A549 (cell line): ENCODE results near the gene CCT3. TPM values are rescaled to one million over a fixed set of nuclear protein-coding genes. Genes with fewer than 3 reads are reported as not detected.

Experiments
- BCL3 ChIP-seq: fragments of >200 bp; sonication (Bioruptor Twin); formaldehyde crosslinking; IDR thresholded peaks from 3 replicates; pipeline ENCODE4 v1.6.1; 2016
- BHLHE40 ChIP-seq: IDR thresholded peaks from 2 replicates; pipeline ENCODE4 v1.6.1; 2012; ENCODE audit warnings: low read depth, low read length, inconsistent platforms
- CBX2 ChIP-seq: fragments of 200-600 bp; sonication (generic); IDR thresholded peaks from 2 replicates; pipeline ENCODE4 v1.6.1; 2016; ENCODE audit warnings: low read depth, mild to moderate bottlenecking, borderline replicate concordance
- CEBPB ChIP-seq, 2 experiments: fragments of >200 bp in 1 of 2; sonication (Bioruptor Twin) in 1 of 2; formaldehyde crosslinking in 1 of 2; IDR thresholded peaks; 2 replicates each; pipeline ENCODE4 v1.6.1; 2012 to 2016
- CHD2 ChIP-seq: fragments of 150-350 bp; IDR thresholded peaks from 2 replicates; pipeline ENCODE4 v1.6.1; 2014; ENCODE audit warnings: low read length; ENCODE audit not compliant: partially characterized antibody
- EHF ChIP-seq: fragments of 250-450 bp; sonication (Bioruptor Pico); IDR thresholded peaks from 2 replicates; pipeline ENCODE4 v1.5.0; 2020; ENCODE audit warnings: mild to moderate bottlenecking
- EHMT2 ChIP-seq: fragments of 200-600 bp; sonication (generic); IDR thresholded peaks from 2 replicates; pipeline ENCODE4 v1.6.1; 2016; ENCODE audit warnings: antibody characterized with exemption, low read depth, mild to moderate bottlenecking, moderate library complexity
- EP300 ChIP-seq, 2 experiments: fragments of >200 bp; sonication (Bioruptor Twin); formaldehyde crosslinking; IDR thresholded peaks; 2 replicates in 1 of 2; 3 replicates in 1 of 2; pipeline ENCODE4 v1.6.1; 2016 to 2017
- ESRRA ChIP-seq: fragments of 150-350 bp; IDR thresholded peaks from 2 replicates; pipeline ENCODE4 v1.6.1; 2014; ENCODE audit warnings: mild to moderate bottlenecking, low read length, borderline replicate concordance
- FOSB ChIP-seq: fragments of 250-450 bp; sonication (Bioruptor Pico); IDR thresholded peaks from 2 replicates; pipeline ENCODE4 v1.5.0; 2020; ENCODE audit warnings: mild to moderate bottlenecking, moderate library complexity
- FOSL2 ChIP-seq, 2 experiments: fragments of 450-650 bp in 1 of 2; fragments of >200 bp in 1 of 2; sonication (Bioruptor Twin) in 1 of 2; formaldehyde crosslinking; IDR thresholded peaks; 2 replicates each; pipeline versions ENCODE4 v1.5.0 to v1.6.1; 2016 to 2020; ENCODE audit warnings: mild to moderate bottlenecking in 1 of 2, moderate library complexity in 1 of 2
- FOXS1 ChIP-seq: fragments of 250-450 bp; sonication (Bioruptor Pico); IDR thresholded peaks from 2 replicates; pipeline ENCODE4 v1.5.0; 2020; ENCODE audit warnings: mild to moderate bottlenecking, moderate library complexity
- HDAC2 ChIP-seq: fragments of 200-600 bp; sonication (generic); IDR thresholded peaks from 2 replicates; pipeline ENCODE4 v1.6.1; 2016
- HES2 ChIP-seq: fragments of >200 bp; sonication (Bioruptor Twin); formaldehyde crosslinking; IDR thresholded peaks from 2 replicates; pipeline ENCODE4 v1.6.1; 2016
- HOXB13 ChIP-seq: fragments of 250-450 bp; sonication (Bioruptor Pico); IDR thresholded peaks from 2 replicates; pipeline ENCODE4 v1.5.0; 2020; ENCODE audit warnings: low read depth, mild to moderate bottlenecking, moderate library complexity
- HOXB5 ChIP-seq: fragments of 250-450 bp; sonication (Bioruptor Pico); IDR thresholded peaks from 2 replicates; pipeline ENCODE4 v1.5.0; 2020; ENCODE audit warnings: mild to moderate bottlenecking, moderate library complexity
- JUN ChIP-seq, 2 experiments: fragments of >200 bp; sonication (Bioruptor Twin); formaldehyde crosslinking; IDR thresholded peaks; 2 replicates in 1 of 2; 3 replicates in 1 of 2; pipeline ENCODE4 v1.6.1; 2016 to 2017
- KDM5A ChIP-seq: fragments of 200-600 bp; sonication (generic); IDR thresholded peaks from 2 replicates; pipeline ENCODE4 v1.6.1; 2016; ENCODE audit warnings: antibody characterized with exemption, mild to moderate bottlenecking
- MAFK ChIP-seq: fragments of 450-650 bp; IDR thresholded peaks from 2 replicates; pipeline ENCODE4 v1.6.1; 2014; ENCODE audit not compliant: partially characterized antibody
- MYC ChIP-seq: IDR thresholded peaks from 2 replicates; pipeline ENCODE4 v1.6.1; 2012; ENCODE audit warnings: mild to moderate bottlenecking, inconsistent platforms, low read length, improper control_type of control experiment, borderline replicate concordance
- NFE2L2 ChIP-seq: fragments of 150-350 bp; conservative IDR thresholded peaks from 2 replicates; pipeline ENCODE4 v1.6.1; 2014; ENCODE audit warnings: low read length
- NPAS2 ChIP-seq: fragments of 250-450 bp; sonication (Bioruptor Pico); IDR thresholded peaks from 2 replicates; pipeline ENCODE4 v1.8.0; 2022; ENCODE audit warnings: mild to moderate bottlenecking, moderate library complexity, borderline replicate concordance
- NR3C1 ChIP-seq: fragments of >200 bp; sonication (Bioruptor Twin); formaldehyde crosslinking; IDR thresholded peaks from 3 replicates; pipeline ENCODE4 v1.6.1; 2017
- PBX3 ChIP-seq: IDR thresholded peaks from 2 replicates; pipeline ENCODE4 v1.6.1; 2012
- POLR2A ChIP-seq: IDR thresholded peaks from 2 replicates; pipeline ENCODE4 v1.6.1; 2012; ENCODE audit warnings: mild to moderate bottlenecking, low read length
- POLR2AphosphoS2 ChIP-seq: conservative IDR thresholded peaks from 2 replicates; pipeline ENCODE4 v1.6.1; 2012; ENCODE audit warnings: low read length, improper control_type of control experiment, inconsistent platforms
- RAD21 ChIP-seq, 2 experiments: fragments of >200 bp in 1 of 2; sonication (Bioruptor Twin) in 1 of 2; formaldehyde crosslinking in 1 of 2; IDR thresholded peaks in 1 of 2; conservative IDR thresholded peaks in 1 of 2; 2 replicates in 1 of 2; 3 replicates in 1 of 2; pipeline ENCODE4 v1.6.1; 2012 to 2018; ENCODE audit warnings: inconsistent platforms in 1 of 2
- RARB ChIP-seq: fragments of 250-450 bp; sonication (Bioruptor Pico); IDR thresholded peaks from 2 replicates; pipeline ENCODE4 v1.8.0; 2021; ENCODE audit warnings: mild to moderate bottlenecking, moderate library complexity
- SREBF2 ChIP-seq: fragments of 450-650 bp; IDR thresholded peaks from 2 replicates; pipeline ENCODE4 v1.6.1; 2014; ENCODE audit warnings: mild to moderate bottlenecking, moderate library complexity
- TP53 ChIP-seq: fragments of 250-450 bp; sonication (Bioruptor Pico); IDR thresholded peaks from 2 replicates; pipeline ENCODE4 v1.5.0; 2021; ENCODE audit warnings: mild to moderate bottlenecking, moderate library complexity
- ZNF302 ChIP-seq: fragments of 250-450 bp; sonication (Bioruptor Pico); IDR thresholded peaks from 2 replicates; pipeline ENCODE4 v1.9.0; 2021; ENCODE audit warnings: inconsistent platforms, mild to moderate bottlenecking, moderate library complexity
- ZSCAN20 ChIP-seq: fragments of 250-450 bp; sonication (Bioruptor Pico); IDR thresholded peaks from 2 replicates; pipeline ENCODE4 v1.8.0; 2022; ENCODE audit warnings: mild to moderate bottlenecking, moderate library complexity
- polyA plus RNA-seq, 4 experiments: library from polyadenylated mRNA; depleted of rRNA in 3 of 4; stranded (reverse); fragments of >200 nt; fragmentation: RNase III in 1 of 4; extraction: RNeasy Plus Mini Kit Qiagen cat#74134 plus additional on column Dnase treatment in 1 of 4; gene quantifications; 2 replicates in 3 of 4; 3 replicates in 1 of 4; pipeline ENCODE4 v1.2.3, GENCODE V29; 2011 to 2017
- TF ChIP-seq, protein P1 (sequence below): fragments of 200-600 bp; sonication (generic); IDR thresholded peaks from 2 replicates; pipeline ENCODE4 v1.6.1; 2016; ENCODE audit warnings: antibody characterized with exemption, mild to moderate bottlenecking, moderate library complexity
- TF ChIP-seq, protein P2 (sequence below): IDR thresholded peaks from 2 replicates; pipeline ENCODE4 v1.6.1; 2012
- TF ChIP-seq, protein P3 (sequence below): fragments of >200 bp; sonication (Bioruptor Twin); formaldehyde crosslinking; IDR thresholded peaks from 3 replicates; pipeline ENCODE4 v1.5.1; 2016

CCT3 gene
- polyA plus RNA-seq, 2 of the 4 experiments (the other 2 are of a cell fraction): 528 to 824 TPM

- TF ChIP-seq, protein P1, sequence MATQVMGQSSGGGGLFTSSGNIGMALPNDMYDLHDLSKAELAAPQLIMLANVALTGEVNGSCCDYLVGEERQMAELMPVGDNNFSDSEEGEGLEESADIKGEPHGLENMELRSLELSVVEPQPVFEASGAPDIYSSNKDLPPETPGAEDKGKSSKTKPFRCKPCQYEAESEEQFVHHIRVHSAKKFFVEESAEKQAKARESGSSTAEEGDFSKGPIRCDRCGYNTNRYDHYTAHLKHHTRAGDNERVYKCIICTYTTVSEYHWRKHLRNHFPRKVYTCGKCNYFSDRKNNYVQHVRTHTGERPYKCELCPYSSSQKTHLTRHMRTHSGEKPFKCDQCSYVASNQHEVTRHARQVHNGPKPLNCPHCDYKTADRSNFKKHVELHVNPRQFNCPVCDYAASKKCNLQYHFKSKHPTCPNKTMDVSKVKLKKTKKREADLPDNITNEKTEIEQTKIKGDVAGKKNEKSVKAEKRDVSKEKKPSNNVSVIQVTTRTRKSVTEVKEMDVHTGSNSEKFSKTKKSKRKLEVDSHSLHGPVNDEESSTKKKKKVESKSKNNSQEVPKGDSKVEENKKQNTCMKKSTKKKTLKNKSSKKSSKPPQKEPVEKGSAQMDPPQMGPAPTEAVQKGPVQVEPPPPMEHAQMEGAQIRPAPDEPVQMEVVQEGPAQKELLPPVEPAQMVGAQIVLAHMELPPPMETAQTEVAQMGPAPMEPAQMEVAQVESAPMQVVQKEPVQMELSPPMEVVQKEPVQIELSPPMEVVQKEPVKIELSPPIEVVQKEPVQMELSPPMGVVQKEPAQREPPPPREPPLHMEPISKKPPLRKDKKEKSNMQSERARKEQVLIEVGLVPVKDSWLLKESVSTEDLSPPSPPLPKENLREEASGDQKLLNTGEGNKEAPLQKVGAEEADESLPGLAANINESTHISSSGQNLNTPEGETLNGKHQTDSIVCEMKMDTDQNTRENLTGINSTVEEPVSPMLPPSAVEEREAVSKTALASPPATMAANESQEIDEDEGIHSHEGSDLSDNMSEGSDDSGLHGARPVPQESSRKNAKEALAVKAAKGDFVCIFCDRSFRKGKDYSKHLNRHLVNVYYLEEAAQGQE: peak; percentile 99
- TF ChIP-seq CHD2 (peak; percentile 98), NPAS2 (no peak), ZSCAN20 (CRISPR knock-in tag) (no peak), EP300 (IDR thresholded peaks at IDR 0.05) (no peak), FOSB (CRISPR knock-in tag) (no peak; the same call in 1 of the 2 replicates), FOSL2 (IDR thresholded peaks at IDR 0.05) (no peak), FOSL2 (CRISPR knock-in tag; IDR thresholded peaks at IDR 0.05) (no peak), JUN (IDR thresholded peaks at IDR 0.05) (peak; percentile 87 to 97; a peak in 4 of 5 replicates), CEBPB (IDR thresholded peaks at IDR 0.05) (no peak), TP53 (CRISPR knock-in tag) (peak; percentile 26; the same call in 1 of the 2 replicates), SREBF2 (no peak), POLR2A (peak; percentile 93), POLR2AphosphoS2 (no peak), HOXB5 (no peak), RAD21 (conservative IDR thresholded peaks at IDR 0.05 in 1 of 2, IDR thresholded peaks at IDR 0.05 in 1 of 2) (no peak), PBX3 (peak; percentile 45; the same call in 1 of the 2 replicates), BCL3 (peak; percentile 93), EHMT2 (no peak), FOXS1 (no peak), HDAC2 (no peak; the same call in 1 of the 2 replicates), NR3C1 (no peak), ESRRA (no peak), HOXB13 (CRISPR knock-in tag) (no peak), KDM5A (peak; percentile 83), MYC (peak; percentile 78; the same call in 1 of the 2 replicates), NFE2L2 (no peak), EHF (CRISPR knock-in tag) (no peak), HES2 (no peak), CBX2 (no peak), ZNF302 (CRISPR knock-in tag) (no peak), BHLHE40 (no peak), MAFK (no peak), RARB (0 out of 2 replicates have a peak, but pooled peaks have one; percentile 28)
- TF ChIP-seq, protein P2, sequence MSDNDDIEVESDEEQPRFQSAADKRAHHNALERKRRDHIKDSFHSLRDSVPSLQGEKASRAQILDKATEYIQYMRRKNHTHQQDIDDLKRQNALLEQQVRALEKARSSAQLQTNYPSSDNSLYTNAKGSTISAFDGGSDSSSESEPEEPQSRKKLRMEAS: peak; percentile 94
- TF ChIP-seq, protein P3, sequence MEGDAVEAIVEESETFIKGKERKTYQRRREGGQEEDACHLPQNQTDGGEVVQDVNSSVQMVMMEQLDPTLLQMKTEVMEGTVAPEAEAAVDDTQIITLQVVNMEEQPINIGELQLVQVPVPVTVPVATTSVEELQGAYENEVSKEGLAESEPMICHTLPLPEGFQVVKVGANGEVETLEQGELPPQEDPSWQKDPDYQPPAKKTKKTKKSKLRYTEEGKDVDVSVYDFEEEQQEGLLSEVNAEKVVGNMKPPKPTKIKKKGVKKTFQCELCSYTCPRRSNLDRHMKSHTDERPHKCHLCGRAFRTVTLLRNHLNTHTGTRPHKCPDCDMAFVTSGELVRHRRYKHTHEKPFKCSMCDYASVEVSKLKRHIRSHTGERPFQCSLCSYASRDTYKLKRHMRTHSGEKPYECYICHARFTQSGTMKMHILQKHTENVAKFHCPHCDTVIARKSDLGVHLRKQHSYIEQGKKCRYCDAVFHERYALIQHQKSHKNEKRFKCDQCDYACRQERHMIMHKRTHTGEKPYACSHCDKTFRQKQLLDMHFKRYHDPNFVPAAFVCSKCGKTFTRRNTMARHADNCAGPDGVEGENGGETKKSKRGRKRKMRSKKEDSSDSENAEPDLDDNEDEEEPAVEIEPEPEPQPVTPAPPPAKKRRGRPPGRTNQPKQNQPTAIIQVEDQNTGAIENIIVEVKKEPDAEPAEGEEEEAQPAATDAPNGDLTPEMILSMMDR: no peak
These were observed 55.4 kb downstream of the CCT3 start, which contains the start of gene SMG5 (continued) for GRCh38 chr1:156282479-156283222.
